NT2/D1 (cell line): Measurements from ENCODE around the gene MANF.

Source experiments
- SUZ12 ChIP-seq: IDR thresholded peaks from 2 replicates; pipeline ENCODE4 v1.6.1; 2011; ENCODE audit not compliant: insufficient read length, insufficient read depth; ENCODE audit errors: extremely low read depth
- YY1 ChIP-seq: IDR thresholded peaks from 2 replicates; pipeline ENCODE4 v1.6.1; 2011; ENCODE audit not compliant: insufficient read length, insufficient read depth

GRCh38 chr3:51436998-51437639 is 52.0 kb downstream of the MANF start:
- no peak for TF ChIP-seq SUZ12
- TF ChIP-seq YY1: no peak
